Stimulated activated CD8-positive, alpha-beta memory T cell treated with anti-CD3 and anti-CD28 coated beads, Interleukin-12 subunit alpha, Interleukin-12 subunit beta, amount 100 ng/mL, for 4 hours (primary cell): Measurements from ENCODE around the gene MED22.

Experiments
- DNase-seq: peaks from one replicate; pipeline ENCODE4 v3.0.0-alpha.2; 2020; ENCODE audit warnings: low read depth

The MED22 gene

GRCh38 chr9:133355881-133356357, 8.0 kb upstream of the MED22 start:
- no peak for DNase-seq

GRCh38 chr9:133354766-133355165, 6.8 kb upstream of the MED22 start:
- DNase-seq, result no peak

- no peak for DNase-seq
These were observed 5.6 kb upstream of the MED22 start for GRCh38 chr9:133353548-133353947.

- no peak for DNase-seq
These were observed 4.9 kb upstream of the MED22 start for GRCh38 chr9:133352635-133353340.

- DNase-seq, result no peak
These were observed 4.1 kb upstream of the MED22 start for GRCh38 chr9:133351908-133352634.

- DNase-seq, result no peak
These were observed 3.6 kb upstream of the MED22 start for GRCh38 chr9:133351526-133351907.

GRCh38 chr9:133349965-133350616, 2.2 kb upstream of the MED22 start:
- no peak for DNase-seq

- no peak for DNase-seq
These were observed 1.0 kb upstream of the MED22 start for GRCh38 chr9:133348718-133349573.

- no peak for DNase-seq
These were observed 381 bp downstream of the MED22 start for GRCh38 chr9:133347515-133347984.

GRCh38 chr9:133346021-133346785, 1.7 kb downstream of the MED22 start:
- no peak for DNase-seq

GRCh38 chr9:133345596-133345995, 2.3 kb downstream of the MED22 start:
- no peak for DNase-seq

- DNase-seq, result no peak
These were observed 3.0 kb downstream of the MED22 start for GRCh38 chr9:133344979-133345378.

GRCh38 chr9:133344071-133344470, 3.9 kb downstream of the MED22 start:
- no peak for DNase-seq

- no peak for DNase-seq
These were observed 5.4 kb downstream of the MED22 start for GRCh38 chr9:133342570-133342969.

- DNase-seq, result no peak
These were observed 5.9 kb downstream of the MED22 start for GRCh38 chr9:133342069-133342406.

- DNase-seq, result no peak
These were observed 6.4 kb downstream of the MED22 start for GRCh38 chr9:133341369-133342068.

- no peak for DNase-seq
These were observed 7.0 kb downstream of the MED22 start for GRCh38 chr9:133340916-133341315.

- DNase-seq, result no peak
These were observed 7.7 kb downstream of the MED22 start for GRCh38 chr9:133340256-133340655.

GRCh38 chr9:133339641-133340040, 8.3 kb downstream of the MED22 start:
- no peak for DNase-seq

- peak; percentile 90 for DNase-seq
These were observed 11.8 kb downstream of the MED22 start, which contains the start of gene SURF6 for GRCh38 chr9:133335924-133336811. TSS of gene SURF6 (minus strand) at chr9:133336188. CDS start at chr9:133336132, 56 bp downstream.
